Muscle of leg (tissue), 11 donors: ENCODE measurements around the gene SRMS. TPM values are rescaled to one million over a fixed set of nuclear protein-coding genes. Genes with fewer than 3 reads are reported as not detected.
"Not testable (repeated sequence)": the region's sequence is repeated elsewhere in the genome, so short reads cannot be mapped to it uniquely, and the experiment has no call there.

Experiments used
- DNase-seq: peaks from one replicate; pipeline ENCODE4 v3.0.0; 2013
- H3K27ac ChIP-seq: one replicate; pipeline ENCODE4 v1.5.1; 2013; ENCODE audit warnings: mild to moderate bottlenecking, low read length, control low read depth
- H3K27me3 ChIP-seq: one replicate; pipeline ENCODE4 v1.6.1; 2013; ENCODE audit warnings: low read length; ENCODE audit not compliant: control insufficient read depth, insufficient read depth
- H3K36me3 ChIP-seq: one replicate; pipeline ENCODE4 v1.6.1; 2013; ENCODE audit warnings: low read length; ENCODE audit not compliant: control insufficient read depth, insufficient read depth
- H3K4me1 ChIP-seq: one replicate; pipeline ENCODE4 v1.6.1; 2013; ENCODE audit warnings: low read length; ENCODE audit not compliant: control insufficient read depth, insufficient read depth
- H3K4me3 ChIP-seq: one replicate; pipeline ENCODE4 v1.5.1; 2013; ENCODE audit warnings: low read length, control low read depth
- H3K9me3 ChIP-seq: replicated peaks from 2 replicates; pipeline ENCODE4 v1.6.1; 2013; ENCODE audit warnings: low read depth, low read length; ENCODE audit not compliant: control insufficient read depth
- WGBS: methylation state at CpG from one replicate; pipeline ENCODE4 v1.1.5; 2013; ENCODE audit warnings: missing lambda C conversion rate; ENCODE audit not compliant: insufficient coverage; 5-methylcytosine and 5-hydroxymethylcytosine counted together
- polyA plus RNA-seq, 8 donors: library from polyadenylated mRNA; unstranded; fragments of 120-200 nt; gene quantifications; one replicate each; pipeline versions ENCODE4 v1.2.1 to v1.2.3, GENCODE V29; 2013; ENCODE audit warnings: inconsistent platforms in 1 of 8, low replicate concordance in 1 of 8; ENCODE audit not compliant: insufficient read length in 8 of 8, insufficient read depth in 1 of 8
- total RNA-seq: library from RNA; stranded (reverse); fragments of 120-200 nt; gene quantifications from one replicate; pipeline ENCODE4 v1.2.4, GENCODE V29; 2013

The SRMS gene
- total and polyA plus RNA-seq, 9 donors, result not detected

- no peaks in the 10 kb centered on the region for H3K9me3 ChIP-seq
- H3K27me3 ChIP-seq, result no peaks in the 10 kb centered on the region
- H3K36me3 ChIP-seq, result peaks cover 31% of the 10 kb centered on the region
- peaks cover 38% of the 10 kb centered on the region for H3K4me1 ChIP-seq
- DNase-seq, result no peak
- 12% methylated on average over 16 of the region's 23 CpGs for WGBS
- peak overlapping the region; percentile 57 for H3K27ac ChIP-seq
- peak overlapping the region; percentile 65 for H3K4me3 ChIP-seq
Observed at GRCh38 chr20:63521602-63522001, 25.9 kb downstream of the SRMS start.

- H3K27ac ChIP-seq, result peak overlapping the region; percentile 57
- under 1% methylated on average over 66 of the region's 68 CpGs for WGBS
Observed at GRCh38 chr20:63520934-63521601, 26.5 kb downstream of the SRMS start.

GRCh38 chr20:63520504-63520933 lies 27.0 kb downstream of the SRMS start, which contains the start of gene PPDPF:
Gene PPDPF (plus strand): TSS chr20:63520765. CDS start chr20:63521309, 544 bp downstream.
- H3K27me3 ChIP-seq, result no peaks in the 10 kb centered on the region
- DNase-seq, result peak; percentile 93
- H3K4me1 ChIP-seq, result peaks cover 38% of the 10 kb centered on the region
- H3K4me3 ChIP-seq, result peak within 1 kb of the TSS; percentile 65
- WGBS, result 0% methylated on average over 64 of the region's 64 CpGs
- peak within 1 kb of the TSS; percentile 85 for H3K27ac ChIP-seq
- H3K9me3 ChIP-seq, result no peaks in the 10 kb centered on the region
- peaks cover 31% of the 10 kb centered on the region for H3K36me3 ChIP-seq

More at GRCh38 chr20:63520934-63521601, 26.5 kb downstream of the SRMS start:
- DNase-seq, result peak; percentile 87
- Histone ChIP-seq H3K4me3 (peak overlapping the region; percentile 65), H3K27me3 (no peaks in the 10 kb centered on the region), H3K36me3 (peaks cover 31% of the 10 kb centered on the region), H3K4me1 (peaks cover 38% of the 10 kb centered on the region), H3K9me3 (no peaks in the 10 kb centered on the region)

- Histone ChIP-seq H3K9me3 (no peaks in the 10 kb centered on the region), H3K36me3 (peaks cover 31% of the 10 kb centered on the region), H3K4me3 (peak overlapping the region; percentile 65), H3K27me3 (no peaks in the 10 kb centered on the region), H3K4me1 (peaks cover 38% of the 10 kb centered on the region), H3K27ac (peak overlapping the region; percentile 85)
- 2% methylated on average over 52 of the region's 72 CpGs for WGBS
- DNase-seq, result no peak
Observed at GRCh38 chr20:63519668-63520503, 27.7 kb downstream of the SRMS start.

- Histone ChIP-seq H3K4me3 (peak overlapping the region; percentile 65), H3K4me1 (peaks cover 38% of the 10 kb centered on the region), H3K9me3 (no peaks in the 10 kb centered on the region), H3K27ac (peak overlapping the region; percentile 20), H3K27me3 (no peaks in the 10 kb centered on the region), H3K36me3 (peaks cover 31% of the 10 kb centered on the region)
- WGBS, result 55% methylated on average over 32 of the region's 32 CpGs
- DNase-seq, result no peak
Observed at GRCh38 chr20:63518946-63519667, 28.4 kb downstream of the SRMS start.

- DNase-seq, result no peak
- Histone ChIP-seq H3K27me3 (no peaks in the 10 kb centered on the region), H3K27ac (no peak overlapping the region), H3K4me3 (no peak overlapping the region), H3K9me3 (no peaks in the 10 kb centered on the region), H3K36me3 (peaks cover 26% of the 10 kb centered on the region), H3K4me1 (peaks cover 38% of the 10 kb centered on the region)
- 58% methylated on average over 17 of the region's 20 CpGs for WGBS
Observed at GRCh38 chr20:63518351-63518861, 29.1 kb downstream of the SRMS start.

- no peaks in the 10 kb centered on the region for H3K27me3 ChIP-seq
- peaks cover 21% of the 10 kb centered on the region for H3K36me3 ChIP-seq
- no peaks in the 10 kb centered on the region for H3K9me3 ChIP-seq
- H3K4me3 ChIP-seq, result no peak overlapping the region
- WGBS, result 82% methylated on average over 28 of the region's 32 CpGs
- H3K27ac ChIP-seq, result no peak overlapping the region
- peak; percentile 9 for DNase-seq
- H3K4me1 ChIP-seq, result peaks cover 34% of the 10 kb centered on the region
Observed at GRCh38 chr20:63517376-63518309, 29.9 kb downstream of the SRMS start.

GRCh38 chr20:63514520-63514919 lies 33.0 kb downstream of the SRMS start:
- not testable (repeated sequence) for DNase-seq, H3K4me3 ChIP-seq
- no CpG with 5 or more reads among the region's 10 CpGs for WGBS

GRCh38 chr20:63513207-63513606 lies 34.3 kb downstream of the SRMS start:
- no peak for DNase-seq
- WGBS, result 100% methylated on average over 1 of the region's 3 CpGs
- H3K4me1 ChIP-seq, result peaks cover 6% of the 10 kb centered on the region
- no peak overlapping the region for H3K4me3 ChIP-seq
- H3K27me3 ChIP-seq, result peaks cover 2% of the 10 kb centered on the region
- peaks cover 3% of the 10 kb centered on the region for H3K9me3 ChIP-seq
- H3K27ac ChIP-seq, result no peak overlapping the region
- H3K36me3 ChIP-seq, result peaks cover 7% of the 10 kb centered on the region

More at GRCh38 chr20:63514520-63514919, 33.0 kb downstream of the SRMS start:
- not testable (repeated sequence) for H3K9me3 ChIP-seq, H3K27me3 ChIP-seq, H3K27ac ChIP-seq
- H3K36me3 ChIP-seq, result peaks cover 10% of the 10 kb centered on the region
- peaks cover 16% of the 10 kb centered on the region for H3K4me1 ChIP-seq
